ENCODE data around the gene DPEP1. TPM values are rescaled to one million over a fixed set of nuclear protein-coding genes. Genes with fewer than 3 reads are reported as not detected.

Gene DPEP1
- total RNA-seq, 1 experiment from 2014 or later: 1.1 TPM

- H3K79me2 ChIP-seq (ENCODE audit: insufficient read depth, low read length): no peaks in the 10 kb centered on the region
- H3K4ac ChIP-seq (ENCODE audit: low read depth, low read length): no peak overlapping the region
- H3K14ac ChIP-seq (ENCODE audit: insufficient read depth, low read length): no peak overlapping the region
- H3T11ph ChIP-seq (ENCODE audit: low read length): no peak overlapping the region
- no peak for DNase-seq
- H2BK5ac ChIP-seq (ENCODE audit: insufficient read length, low read length): no peak overlapping the region
- 0 out of 7 replicates have a peak, but pooled peaks cover 0 to 3% (median 0%) of the 10 kb centered on the region in 3 experiments for H3K36me3 Mint-ChIP-seq (ENCODE audit: insufficient read depth in 1 of 3, low read depth in 3 of 3)
- no peaks in the 10 kb centered on the region for H3K27me3 ChIP-seq (ENCODE audit: insufficient read depth, low read length)
- no peak overlapping the region for H2BK20ac ChIP-seq (ENCODE audit: low read depth, low read length, poor library complexity, severe bottlenecking)
- peaks cover 0 to 7% of the 10 kb centered on the region in 2 experiments; a peak in 2 of 4 replicates for H3K4me1 Mint-ChIP-seq
- H2AK5ac ChIP-seq (ENCODE audit: insufficient read length, low read length): no peak overlapping the region
- no peak overlapping the region for H4K5ac ChIP-seq (ENCODE audit: insufficient read length, low read depth, low read length)
- no peaks in the 10 kb centered on the region; a peak in 1 of 5 replicates for H3K9me3 Mint-ChIP-seq
- no peak for TF ChIP-seq CTCF (conservative IDR thresholded peaks at IDR 0.05)
- no peak overlapping the region for H3K27ac ChIP-seq (ENCODE audit: insufficient read length, low read depth, low read length)
- H3K18ac ChIP-seq (ENCODE audit: insufficient read length, low read depth, low read length): no peak overlapping the region
- no peak overlapping the region for H3K56ac ChIP-seq (ENCODE audit: insufficient read length, low read depth, low read length)
- no peak overlapping the region for H2BK12ac ChIP-seq (ENCODE audit: insufficient read length, low read depth, low read length)
- no peak overlapping the region for H2BK120ac ChIP-seq (ENCODE audit: low read depth, low read length, poor library complexity, severe bottlenecking)
- no peak overlapping the region for H4K91ac ChIP-seq (ENCODE audit: insufficient read length, low read depth, low read length)
- H4K8ac ChIP-seq (replicated peaks; ENCODE audit: insufficient read length, low read depth, low read length): no peak overlapping the region
- no peak overlapping the region for H2BK15ac ChIP-seq (ENCODE audit: low read depth, low read length)
- H3K23me2 ChIP-seq (ENCODE audit: insufficient read length, low read depth, low read length, poor library complexity, severe bottlenecking): no peaks in the 10 kb centered on the region
- H3K9ac ChIP-seq (ENCODE audit: extremely low read depth, insufficient read length, low read length): no peak overlapping the region
- no peaks in the 10 kb centered on the region for H4K20me1 ChIP-seq (ENCODE audit: control insufficient read depth, insufficient read depth, insufficient read length)
- peaks cover 1% of the 10 kb centered on the region for H3K27me3 Mint-ChIP-seq (ENCODE audit: low read depth)
- no peak overlapping the region for H3K27ac Mint-ChIP-seq
- WGBS (ENCODE audit: extremely low coverage, insufficient read length, low lambda C conversion rate): no CpG with 5 or more reads among the region's 19 CpGs
- H3K79me1 ChIP-seq (ENCODE audit: insufficient read depth, low read depth, low read length, poor library complexity, severe bottlenecking): no peaks in the 10 kb centered on the region
- H2AFZ ChIP-seq (ENCODE audit: low read length): no peak overlapping the region
- H3K4me2 ChIP-seq (ENCODE audit: insufficient read depth, insufficient read length, low read length): no peak overlapping the region
- H3K9me3 ChIP-seq (ENCODE audit: control insufficient read depth, low read depth, low read length): no peaks in the 10 kb centered on the region
- no peaks in the 10 kb centered on the region for H3K4me1 ChIP-seq (ENCODE audit: insufficient read depth, low read length)
- H3K4me3 Mint-ChIP-seq: no peak overlapping the region
- no peak overlapping the region for H3K23ac ChIP-seq (ENCODE audit: insufficient read length, low read depth, low read length)
Observed at GRCh38 chr16:89596957-89597649, 16.3 kb upstream of the DPEP1 start.

All from H9 (cell line).